Measurements from ENCODE around the gene HOXA5. TPM values are rescaled to one million over a fixed set of nuclear protein-coding genes. Genes with fewer than 3 reads are reported as not detected.

The HOXA5 gene
- total RNA-seq, 2 experiments from 2014 or later = 3.4 to 7.4 TPM

GRCh38 chr7:27173956-27174873, 30.7 kb upstream of the HOXA5 start, which contains the start of gene HOXA10:
TSS of gene HOXA10 (minus strand) at chr7:27174320. CDS start at chr7:27174306, 14 bp downstream.
- Histone ChIP-seq H2AFZ (ENCODE audit: low read length) (no peak within 1 kb of the TSS), H3K4me3 (ENCODE audit: low read depth, low read length, poor library complexity, severe bottlenecking) (no peak within 1 kb of the TSS), H3K79me2 (ENCODE audit: insufficient read depth, low read depth, low read length) (no peaks in the 10 kb centered on the region), H3K4me1 (ENCODE audit: insufficient read depth, low read length, poor library complexity, severe bottlenecking) (no peaks in the 10 kb centered on the region), H3K4me2 (ENCODE audit: low read length) (peak within 1 kb of the TSS; percentile 42; the same call in 1 of the 2 replicates), H3K27ac (ENCODE audit: low read depth, low read length, poor library complexity, severe bottlenecking) (no peak within 1 kb of the TSS), H3K9me2 (ENCODE audit: insufficient read depth, low read length) (no peaks in the 10 kb centered on the region), H3K36me3 (ENCODE audit: insufficient read depth, low read length) (no peaks in the 10 kb centered on the region), H3K9me3 (ENCODE audit: low read length) (no peaks in the 10 kb centered on the region), H4K20me1 (ENCODE audit: insufficient read depth, low read length) (no peaks in the 10 kb centered on the region)
- no peak for TF ChIP-seq CTCF (conservative IDR thresholded peaks at IDR 0.05; ENCODE audit: low read length)
- intact Hi-C loops (cut with micrococcal nuclease; ENCODE audit: unreplicated experiment) = no loop called here
- ChIA-PET POLR2A (no interaction called here), CTCF (ENCODE audit: unreplicated experiment) (no interaction called here)
- no peak for DNase-seq (ENCODE audit: low spot score)
- no TSS peak for BruUV-seq (replicated peaks)

GRCh38 chr7:27173511-27173955, 30.1 kb upstream of the HOXA5 start:
- TF ChIP-seq CTCF (conservative IDR thresholded peaks at IDR 0.05; ENCODE audit: low read length) (no peak), EZH2phosphoT487 (IDR thresholded peaks at IDR 0.05; ENCODE audit: borderline replicate concordance, low read depth, low read length) (no peak)
- no peak overlapping the region for H2AFZ ChIP-seq (ENCODE audit: low read length)
- H3K79me2 ChIP-seq (ENCODE audit: insufficient read depth, low read depth, low read length) = no peaks in the 10 kb centered on the region
- H3K4me3 ChIP-seq (ENCODE audit: low read depth, low read length, poor library complexity, severe bottlenecking) = no peak overlapping the region
- no peak for DNase-seq (ENCODE audit: low spot score)
- ChIA-PET POLR2A (no interaction called here), CTCF (ENCODE audit: unreplicated experiment) (no interaction called here)
- H3K4me2 ChIP-seq (ENCODE audit: low read length) = peak overlapping the region; percentile 42; the same call in 1 of the 2 replicates
- H4K20me1 ChIP-seq (ENCODE audit: insufficient read depth, low read length) = no peaks in the 10 kb centered on the region
- intact Hi-C loops (cut with micrococcal nuclease; ENCODE audit: unreplicated experiment) = no loop called here
- BruUV-seq (replicated peaks) = no TSS peak
- H3K36me3 ChIP-seq (ENCODE audit: insufficient read depth, low read length) = no peaks in the 10 kb centered on the region
- H3K9me3 ChIP-seq (ENCODE audit: low read length) = no peaks in the 10 kb centered on the region
- H3K27ac ChIP-seq (ENCODE audit: low read depth, low read length, poor library complexity, severe bottlenecking) = no peak overlapping the region
- no peaks in the 10 kb centered on the region for H3K4me1 ChIP-seq (ENCODE audit: insufficient read depth, low read length, poor library complexity, severe bottlenecking)
- H3K9me2 ChIP-seq (ENCODE audit: insufficient read depth, low read length) = no peaks in the 10 kb centered on the region

Measured in OCI-LY7 (cell line).